ENCODE data around the gene ZMYM5. TPM values are rescaled to one million over a fixed set of nuclear protein-coding genes. Genes with fewer than 3 reads are reported as not detected.

The ZMYM5 gene
- total and polyA plus RNA-seq, 2 of the 8 experiments (the other 6 are each of a cell fraction or from before 2014, with no cell fraction given), result 4.9 to 7.9 TPM

DNA sequence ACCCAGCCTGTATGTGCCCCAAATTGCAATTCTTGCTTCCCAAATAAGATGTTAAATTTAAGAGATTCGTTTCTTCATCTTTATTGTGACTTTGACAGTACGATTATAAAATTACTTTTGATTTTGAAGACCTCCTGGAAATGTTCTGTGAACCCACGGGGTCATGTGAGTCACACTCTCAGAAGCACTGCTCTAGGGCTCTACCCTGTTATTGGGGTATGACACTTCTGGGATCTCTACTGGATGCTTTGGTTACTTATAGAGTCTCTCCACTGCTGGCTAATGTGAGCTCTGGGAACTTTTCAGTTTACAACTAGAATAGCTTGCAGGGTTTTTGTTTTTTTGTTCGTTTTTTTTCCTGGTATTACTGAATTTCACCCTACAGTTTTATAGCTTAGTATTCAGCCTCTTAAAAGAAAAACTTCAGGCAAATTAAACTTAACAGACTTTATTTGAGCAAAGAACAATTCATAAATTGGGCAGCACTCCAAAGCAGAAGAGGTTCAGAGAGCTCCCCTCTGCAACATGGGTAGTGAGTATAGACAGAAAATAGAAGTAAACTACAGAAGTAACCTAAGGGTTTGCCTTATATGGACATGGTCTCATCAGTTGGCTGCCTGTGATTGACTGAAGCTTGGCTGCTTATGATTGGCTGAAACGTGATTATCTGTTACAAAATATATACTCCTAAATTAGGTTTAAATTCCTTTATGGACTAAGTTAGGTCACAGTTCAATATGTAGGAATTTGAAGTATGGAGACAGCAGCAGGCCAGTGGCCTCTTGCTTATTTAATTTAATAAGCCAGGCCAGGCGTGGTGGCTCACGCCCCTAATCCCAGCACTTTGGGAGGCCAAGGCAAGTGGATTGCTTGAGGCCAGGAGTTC, 52.2 kb downstream of the ZMYM5 start:
- Histone ChIP-seq H2AK5ac (ENCODE audit: low read depth, low read length) (no peak overlapping the region), H2AFZ (ENCODE audit: low read length) (no peak overlapping the region), H2BK20ac (ENCODE audit: low read length) (no peak overlapping the region), H3K27me3 (replicated peaks in 1 of 4; ENCODE audit: control insufficient read depth in 3 of 4, extremely low read depth in 1 of 4, insufficient read depth in 3 of 4, low read length in 3 of 4) (no peaks in the 10 kb centered on the region), H4K91ac (replicated peaks; ENCODE audit: insufficient read length, low read length) (no peak overlapping the region), H3K27ac (ENCODE audit: low read depth, low read length) (no peak overlapping the region), H3K9ac (replicated peaks in 1 of 4; ENCODE audit: extremely low read depth in 1 of 4, low read depth in 3 of 4, low read length in 3 of 4) (no peak overlapping the region), H3K4me2 (ENCODE audit: insufficient read depth in 1 of 2, low read depth in 2 of 2, low read length in 2 of 2) (no peak overlapping the region), H3K4me1 (replicated peaks in 1 of 4; ENCODE audit: control insufficient read depth in 3 of 4, insufficient read depth in 4 of 4, low read length in 3 of 4) (no peaks in the 10 kb centered on the region), H3K4ac (replicated peaks; ENCODE audit: insufficient read length, low read depth, low read length) (no peak overlapping the region), H3K79me1 (ENCODE audit: low read depth, low read length) (no peaks in the 10 kb centered on the region), H4K20me1 (replicated peaks in 1 of 2; ENCODE audit: control insufficient read depth in 1 of 2, insufficient read depth in 2 of 2, low read length in 2 of 2) (peaks cover 0 to 2% of the 10 kb centered on the region in 2 experiments), H4K8ac (ENCODE audit: extremely low read depth, insufficient read depth, low read length) (no peak overlapping the region), H3K23ac (ENCODE audit: insufficient read length) (no peak overlapping the region), H2BK15ac (ENCODE audit: low read length) (no peak overlapping the region), H2BK120ac (replicated peaks; ENCODE audit: low read depth, low read length) (no peak overlapping the region), H3K9me3 (ENCODE audit: insufficient read depth in 2 of 2, low read depth in 1 of 2, low read length in 1 of 2) (no peaks in the 10 kb centered on the region), H3K18ac (ENCODE audit: extremely low read depth, low read length) (no peak overlapping the region), H3K14ac (ENCODE audit: insufficient read length) (no peak overlapping the region), H4K5ac (ENCODE audit: insufficient read length, low read depth, low read length) (no peak overlapping the region), H3K56ac (replicated peaks; ENCODE audit: insufficient read length, low read depth, low read length) (no peak overlapping the region), H3K23me2 (ENCODE audit: low read depth, low read length) (no peaks in the 10 kb centered on the region), H3K4me3 (ENCODE audit: extremely low read depth in 1 of 4, insufficient read depth in 2 of 4, low read depth in 3 of 4, low read length in 4 of 4) (no peak overlapping the region), H2BK5ac (ENCODE audit: low read depth, low read length) (no peak overlapping the region), H2BK12ac (ENCODE audit: low read depth, low read length) (no peak overlapping the region), H3K36me3 (ENCODE audit: control insufficient read depth in 2 of 4, insufficient read depth in 4 of 4, low read length in 3 of 4) (no peaks in the 10 kb centered on the region), H3K79me2 (ENCODE audit: control insufficient read depth in 1 of 2, insufficient read depth in 2 of 2, low read length in 2 of 2) (no peaks in the 10 kb centered on the region)
- 90% methylated on average over 7 of the region's 7 CpGs; no CpG with 5 or more reads in 1 of the 2 experiments for WGBS, 2 experiments (ENCODE audit: extremely low coverage in 1 of 2, insufficient coverage in 1 of 2, insufficient read length in 1 of 2, insufficient replicate concordance in 2 of 2, low coverage in 1 of 2, low lambda C conversion rate in 2 of 2, missing lambda C conversion rate in 1 of 2)
- ChIA-PET CTCF (ENCODE audit: partially characterized antibody) (no interaction called here), POLR2A (ENCODE audit: partially characterized antibody) (interaction anchor here (1.3 kb wide), 1 partner anchor 13 kb away, joined by 3 read pairs; no protein-coding TSS in a partner anchor)
- TF ChIP-seq POLR2AphosphoS5 (IDR thresholded peaks at IDR 0.05; ENCODE audit: low read depth, low read length) (no peak), SRF (IDR thresholded peaks at IDR 0.05; ENCODE audit: low read depth, low read length) (peak; percentile 66; the same call in 1 of the 2 replicates), KDM1A (IDR thresholded peaks at IDR 0.05; ENCODE audit: borderline replicate concordance, low read length) (no peak)
- no peak for FAIRE-seq
- DNase-seq (ENCODE audit: low read depth in 1 of 2, low spot score in 2 of 2), result no peak

All from H1 (cell line).